Measurements from ENCODE around the gene GRIA3.
"Not testable (repeated sequence)": the region's sequence is repeated elsewhere in the genome, so short reads cannot be mapped to it uniquely, and the experiment has no call there.

DNA sequence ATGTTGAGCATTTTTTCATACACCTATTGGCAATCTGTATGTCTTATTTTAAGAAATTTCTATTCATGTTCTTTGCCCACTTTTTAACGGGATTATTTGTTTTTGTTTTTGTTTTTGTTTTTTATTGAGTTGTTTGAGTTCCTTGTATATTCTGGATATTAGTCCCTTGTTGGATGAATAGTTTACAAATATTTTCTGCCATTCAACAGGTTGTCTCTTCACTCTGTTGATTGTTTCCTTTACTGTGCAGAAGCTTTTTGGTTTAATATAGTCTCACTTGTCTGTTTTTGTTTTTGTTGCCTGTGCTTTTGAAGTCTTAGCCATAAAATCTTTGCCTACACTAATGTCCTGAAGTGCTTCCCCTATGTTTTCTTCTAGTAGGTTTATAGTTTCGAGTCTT, 202.1 kb downstream of the GRIA3 start:
- TF ChIP-seq POLR2A, POLR2AphosphoS5 (IDR thresholded peaks at IDR 0.05; ENCODE audit: low read depth, low read length): not testable (repeated sequence)

Data from GM12892 (cell line).